GM04504 (cell line): Measurements from ENCODE around the gene EIF4E1B.
A peak's percentile ranks its signal among the peaks of the same experiment; 100 is the strongest.

Source experiments
- DNase-seq: peaks from one replicate; pipeline ENCODE4 v3.0.0-alpha.2; 2012; ENCODE audit warnings: low read depth

The EIF4E1B gene

GRCh38 chr5:176664479-176664878, 34.0 kb downstream of the EIF4E1B start:
- no peak for DNase-seq

- DNase-seq, result no peak
Observed at GRCh38 chr5:176664886-176665285, 34.4 kb downstream of the EIF4E1B start.

- DNase-seq, result no peak
Observed at GRCh38 chr5:176665517-176665916, 35.0 kb downstream of the EIF4E1B start.

GRCh38 chr5:176667637-176668036, 37.2 kb downstream of the EIF4E1B start:
- no peak for DNase-seq

DNA sequence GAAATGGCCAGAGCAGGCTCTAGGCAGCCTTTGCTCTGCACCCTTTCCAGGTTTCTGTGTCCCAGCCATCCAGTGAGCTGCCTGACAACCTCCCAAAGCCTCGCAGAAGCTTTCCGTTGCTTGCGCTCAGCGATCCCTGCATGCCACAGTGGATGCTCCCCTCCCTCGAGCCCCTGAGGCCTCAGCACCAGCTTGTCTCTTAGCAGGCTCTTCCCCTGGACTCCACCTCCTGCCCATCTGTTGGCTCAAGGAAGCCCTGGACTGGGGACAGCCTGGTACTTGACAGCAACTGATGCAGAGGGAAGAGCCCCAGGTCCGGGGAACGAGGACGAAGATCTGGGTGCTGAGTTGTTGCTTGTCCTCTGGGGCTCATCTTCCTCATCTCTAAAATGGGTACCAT, 40.0 kb downstream of the EIF4E1B start:
- DNase-seq, result no peak

- DNase-seq, result no peak
Observed at GRCh38 chr5:176671399-176671798, 40.9 kb downstream of the EIF4E1B start.

GRCh38 chr5:176671890-176672747, 41.6 kb downstream of the EIF4E1B start:
- DNase-seq, result no peak

DNA sequence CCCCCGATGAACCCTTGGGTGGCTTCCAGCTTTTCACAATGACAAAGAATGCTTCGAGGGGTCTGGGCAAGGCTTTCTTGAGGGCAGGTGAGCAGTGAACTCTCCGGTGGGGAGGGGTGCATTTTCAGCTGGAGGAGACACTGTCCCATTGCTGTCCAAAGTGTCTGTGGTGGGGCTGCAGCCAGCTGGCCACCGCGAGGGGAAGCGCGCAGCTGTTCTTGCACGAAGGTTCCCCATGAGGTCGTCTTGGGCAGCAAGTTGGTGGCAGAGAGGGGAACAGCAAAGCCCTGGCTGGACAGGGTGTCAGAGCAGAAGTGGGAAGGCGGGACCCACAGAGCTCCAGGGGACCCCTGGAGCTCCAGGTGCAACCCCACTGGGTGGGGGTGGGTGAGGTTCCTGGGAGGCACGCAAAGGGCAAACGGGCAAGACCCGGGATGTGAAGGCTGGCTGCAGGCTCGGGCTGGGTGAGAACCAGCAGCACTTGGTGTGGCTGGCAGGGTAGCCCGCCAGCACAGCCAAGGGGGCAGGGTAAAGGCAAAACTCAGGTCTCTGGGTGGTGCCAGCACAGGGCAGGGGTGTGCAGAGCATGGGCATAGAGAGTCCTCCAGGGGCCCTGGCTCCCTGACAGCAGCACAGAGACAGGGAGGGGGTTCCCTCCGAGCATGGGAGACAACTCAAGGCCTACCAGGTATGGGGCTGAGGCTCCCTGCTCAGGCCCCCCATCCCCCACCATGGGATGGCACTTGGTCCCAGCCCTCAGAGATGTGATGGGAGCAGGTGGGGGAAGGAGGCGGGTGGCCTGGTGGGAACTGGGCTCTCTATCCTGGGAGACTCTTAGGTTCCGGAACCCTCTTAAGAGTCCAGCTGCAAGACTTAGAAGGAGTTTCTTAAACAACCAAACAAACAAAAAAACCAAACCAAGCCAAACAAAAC, 43.4 kb downstream of the EIF4E1B start:
- no peak for DNase-seq

GRCh38 chr5:176674799-176675198, 44.3 kb downstream of the EIF4E1B start:
- DNase-seq, result no peak

GRCh38 chr5:176675676-176676360, 45.3 kb downstream of the EIF4E1B start:
- no peak for DNase-seq

DNA sequence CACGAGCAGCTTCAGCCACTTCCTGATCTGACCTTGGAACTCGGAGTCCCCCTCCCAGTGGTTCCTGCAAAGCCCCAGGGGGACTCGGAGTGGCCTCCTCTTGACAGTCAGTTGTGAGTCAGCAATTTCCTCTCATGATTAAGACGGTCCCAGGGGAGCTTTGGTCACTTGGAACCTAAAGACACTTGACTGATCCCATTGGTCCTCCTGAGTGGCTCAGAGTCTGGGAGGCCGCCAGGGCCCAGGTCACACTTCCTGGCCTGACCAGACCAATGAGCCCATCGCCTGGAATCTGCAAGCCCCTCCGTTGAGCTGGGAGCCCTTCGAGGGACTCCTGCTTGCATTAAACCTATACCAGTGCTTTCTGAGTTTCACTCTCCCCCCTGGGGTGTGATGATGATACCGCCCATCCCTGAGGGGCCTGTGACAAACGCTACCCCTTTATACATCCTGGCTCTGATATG, 45.9 kb downstream of the EIF4E1B start:
- DNase-seq, result peak; percentile 42

DNA sequence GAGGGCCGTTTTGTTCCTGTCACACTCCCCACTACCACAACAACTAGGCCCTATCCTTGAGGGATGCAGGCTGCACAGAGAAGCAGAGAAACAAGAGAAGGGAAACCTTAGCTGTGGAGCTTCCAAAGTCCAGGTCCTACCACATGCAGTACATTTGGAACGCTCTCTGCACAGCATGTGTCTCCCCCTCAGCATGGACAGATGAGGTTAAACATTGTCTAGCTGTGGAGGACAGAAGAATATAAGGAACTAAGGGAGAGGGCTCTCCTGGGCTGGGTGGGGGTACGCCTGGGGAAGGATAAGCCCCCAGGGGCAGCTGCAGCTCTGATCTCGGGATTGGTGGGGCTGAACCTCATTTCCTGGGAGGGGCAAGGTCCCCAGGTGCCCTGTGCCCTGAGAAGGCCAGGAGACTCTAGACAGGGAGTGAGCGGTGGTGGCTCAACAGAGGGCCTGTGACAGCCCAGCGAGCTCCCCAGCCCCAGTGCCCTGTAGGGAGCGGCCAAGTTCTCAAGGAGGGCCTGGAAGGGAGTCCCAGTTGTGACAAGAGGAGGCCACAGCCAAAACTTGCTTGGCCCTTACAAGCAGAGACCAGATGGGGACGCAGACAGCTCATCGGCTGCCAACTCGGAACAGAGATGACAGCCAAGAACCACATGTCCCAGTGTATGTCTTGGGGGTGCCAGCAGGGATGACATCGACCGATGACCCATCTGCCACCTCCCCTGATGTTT, 46.9 kb downstream of the EIF4E1B start:
- DNase-seq, result no peak

DNA sequence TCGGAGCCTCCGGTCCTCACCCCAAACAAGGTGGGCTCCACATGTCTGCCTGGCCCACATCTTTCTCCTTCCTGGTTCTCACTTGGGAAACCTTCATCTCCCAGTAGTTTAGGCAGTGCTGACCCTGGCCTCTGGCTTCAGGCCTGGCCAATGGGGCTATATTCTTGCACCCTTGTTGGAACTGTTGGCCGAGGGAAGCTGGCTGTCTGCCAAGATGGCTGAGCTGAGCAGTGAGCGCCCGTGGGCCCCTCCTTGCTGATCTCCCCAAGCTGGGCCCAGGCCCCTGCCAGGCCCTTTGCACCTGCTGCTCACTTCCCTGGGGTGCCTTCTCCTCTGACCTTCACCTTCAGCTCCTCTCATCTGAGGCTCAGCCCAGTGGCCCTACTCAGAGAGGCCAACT, 48.1 kb downstream of the EIF4E1B start:
- DNase-seq, result no peak

- DNase-seq, result no peak
Observed at GRCh38 chr5:176679365-176680225, 49.1 kb downstream of the EIF4E1B start.

- DNase-seq, result no peak
Observed at GRCh38 chr5:176680226-176680563, 49.7 kb downstream of the EIF4E1B start.

DNA sequence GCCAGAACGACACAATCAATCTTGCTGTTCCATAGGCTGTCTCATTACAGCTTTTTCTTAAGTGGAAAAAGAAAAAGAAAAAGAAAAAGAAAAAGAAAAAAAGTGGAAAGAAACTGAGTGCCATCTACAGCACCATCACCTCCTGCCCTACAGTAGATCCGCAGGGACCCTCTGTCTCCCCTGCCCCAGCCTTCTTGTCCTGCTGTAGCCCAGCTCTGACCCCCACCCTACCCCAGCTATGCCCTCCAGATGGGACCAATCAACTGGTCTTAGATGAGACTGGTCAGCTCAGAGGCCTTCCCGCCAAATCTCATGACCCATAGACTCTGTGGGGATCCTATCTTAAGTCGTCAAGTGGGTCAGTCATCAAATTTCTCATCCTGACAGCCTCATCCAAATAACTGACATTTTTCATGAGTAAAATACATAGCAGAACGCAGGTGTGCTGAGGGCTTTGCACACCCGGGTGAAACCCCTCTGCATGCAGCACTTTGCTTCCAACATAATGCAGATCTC, 51.6 kb downstream of the EIF4E1B start:
- no peak for DNase-seq

GRCh38 chr5:176685010-176685409, 54.5 kb downstream of the EIF4E1B start:
- no peak for DNase-seq

- no peak for DNase-seq
Observed at GRCh38 chr5:176687247-176687646, 56.8 kb downstream of the EIF4E1B start.

- no peak for DNase-seq
Observed at GRCh38 chr5:176687881-176688280, 57.4 kb downstream of the EIF4E1B start.

- no peak for DNase-seq
Observed at GRCh38 chr5:176690911-176691310, 60.4 kb downstream of the EIF4E1B start.
